ENCODE results near the gene MYO16. TPM values are rescaled to one million over a fixed set of nuclear protein-coding genes. Genes with fewer than 3 reads are reported as not detected.

Gene MYO16
- total and polyA plus RNA-seq, 2 experiments from 2014 or later, result 0.13 to 0.23 TPM

GRCh38 chr13:109150696-109151095 is 521.3 kb downstream of the MYO16 start:
- H2AFZ ChIP-seq, result no peak overlapping the region
- no peak overlapping the region for H3K4me2 ChIP-seq
- no peaks in the 10 kb centered on the region for H3K9me2 ChIP-seq (replicated peaks; ENCODE audit: insufficient read depth)
- H3K27me3 ChIP-seq, result no peaks in the 10 kb centered on the region
- H4K20me1 ChIP-seq (ENCODE audit: insufficient read depth, poor library complexity, severe bottlenecking), result no peaks in the 10 kb centered on the region
- H3K27ac ChIP-seq, result no peak overlapping the region
- H3K79me2 ChIP-seq, result no peaks in the 10 kb centered on the region
- DNase-seq (ENCODE audit: low spot score), result no peak
- H3K36me3 ChIP-seq (replicated peaks; ENCODE audit: insufficient read depth, low read depth), result no peaks in the 10 kb centered on the region
- no peak overlapping the region for H3K4me3 ChIP-seq
- no peak for TF ChIP-seq EZH2phosphoT487 (IDR thresholded peaks at IDR 0.05; ENCODE audit: low read depth, severe bottlenecking, unreplicated experiment)
- TF ChIP-seq, protein P1, sequence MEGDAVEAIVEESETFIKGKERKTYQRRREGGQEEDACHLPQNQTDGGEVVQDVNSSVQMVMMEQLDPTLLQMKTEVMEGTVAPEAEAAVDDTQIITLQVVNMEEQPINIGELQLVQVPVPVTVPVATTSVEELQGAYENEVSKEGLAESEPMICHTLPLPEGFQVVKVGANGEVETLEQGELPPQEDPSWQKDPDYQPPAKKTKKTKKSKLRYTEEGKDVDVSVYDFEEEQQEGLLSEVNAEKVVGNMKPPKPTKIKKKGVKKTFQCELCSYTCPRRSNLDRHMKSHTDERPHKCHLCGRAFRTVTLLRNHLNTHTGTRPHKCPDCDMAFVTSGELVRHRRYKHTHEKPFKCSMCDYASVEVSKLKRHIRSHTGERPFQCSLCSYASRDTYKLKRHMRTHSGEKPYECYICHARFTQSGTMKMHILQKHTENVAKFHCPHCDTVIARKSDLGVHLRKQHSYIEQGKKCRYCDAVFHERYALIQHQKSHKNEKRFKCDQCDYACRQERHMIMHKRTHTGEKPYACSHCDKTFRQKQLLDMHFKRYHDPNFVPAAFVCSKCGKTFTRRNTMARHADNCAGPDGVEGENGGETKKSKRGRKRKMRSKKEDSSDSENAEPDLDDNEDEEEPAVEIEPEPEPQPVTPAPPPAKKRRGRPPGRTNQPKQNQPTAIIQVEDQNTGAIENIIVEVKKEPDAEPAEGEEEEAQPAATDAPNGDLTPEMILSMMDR (IDR thresholded peaks at IDR 0.05; ENCODE audit: poor library complexity), result no peak
- H3K9me3 ChIP-seq (ENCODE audit: low read depth), result no peaks in the 10 kb centered on the region
- H3K4me1 ChIP-seq (ENCODE audit: insufficient read depth), result peaks cover 3% of the 10 kb centered on the region

DNA sequence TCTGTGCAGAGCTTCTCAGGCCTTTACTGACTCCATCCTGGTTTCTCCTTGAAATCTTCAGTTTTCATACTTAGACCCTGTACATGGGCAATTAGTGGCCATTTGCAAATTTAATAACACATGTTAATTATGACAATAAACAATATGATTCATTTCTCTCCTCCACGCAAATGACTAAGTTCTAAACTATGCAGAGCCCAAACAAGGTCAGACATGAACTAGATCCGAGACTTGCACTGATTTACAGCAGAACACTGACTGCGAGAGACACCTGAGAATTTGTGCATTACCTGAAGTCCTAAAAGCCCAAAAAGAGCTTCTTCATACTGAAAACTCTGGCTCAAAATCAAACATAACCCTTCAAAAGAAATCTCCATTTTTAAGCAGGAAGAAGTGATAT is 521.8 kb downstream of the MYO16 start:
- no peaks in the 10 kb centered on the region for H3K79me2 ChIP-seq
- TF ChIP-seq, protein P1 (IDR thresholded peaks at IDR 0.05; ENCODE audit: poor library complexity), result no peak
- TF ChIP-seq EZH2 (IDR thresholded peaks at IDR 0.05; ENCODE audit: borderline replicate concordance) (no peak), EZH2phosphoT487 (IDR thresholded peaks at IDR 0.05; ENCODE audit: low read depth, severe bottlenecking, unreplicated experiment) (no peak)
- H3K4me3 ChIP-seq, result no peak overlapping the region
- no peak overlapping the region for H3K4me2 ChIP-seq
- no peaks in the 10 kb centered on the region for H3K9me2 ChIP-seq (replicated peaks; ENCODE audit: insufficient read depth)
- peaks cover 7% of the 10 kb centered on the region for H3K4me1 ChIP-seq (ENCODE audit: insufficient read depth)
- no peak overlapping the region for H3K27ac ChIP-seq
- H2AFZ ChIP-seq, result no peak overlapping the region
- DNase-seq (ENCODE audit: low spot score), result no peak
- WGBS (ENCODE audit: low lambda C conversion rate, missing lambda C conversion rate), result 88% methylated on average over 3 of the region's 3 CpGs
- H3K27me3 ChIP-seq, result no peaks in the 10 kb centered on the region
- no peaks in the 10 kb centered on the region for H3K36me3 ChIP-seq (replicated peaks; ENCODE audit: insufficient read depth, low read depth)
- no peaks in the 10 kb centered on the region for H4K20me1 ChIP-seq (ENCODE audit: insufficient read depth, poor library complexity, severe bottlenecking)
- H3K9me3 ChIP-seq (ENCODE audit: low read depth), result no peaks in the 10 kb centered on the region

DNA sequence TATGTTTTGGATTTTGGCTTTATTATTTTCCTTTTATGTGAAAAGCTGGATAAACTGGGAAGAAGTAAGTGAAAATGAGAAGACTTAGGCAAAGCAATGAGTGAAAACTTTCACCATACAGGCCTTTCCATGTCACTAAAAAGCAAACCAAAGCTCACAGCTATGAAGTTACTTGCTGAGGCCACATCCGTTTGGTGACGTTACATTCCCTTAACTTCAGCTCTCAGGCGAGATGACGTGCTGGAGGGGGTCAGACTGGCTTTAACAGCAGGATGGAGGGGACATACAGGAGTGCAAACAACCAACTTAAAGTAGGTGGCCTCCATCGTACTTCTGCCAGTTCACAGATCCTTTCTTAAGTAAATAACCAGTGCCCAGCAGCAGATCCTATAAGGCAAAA is 522.3 kb downstream of the MYO16 start:
- 71% methylated on average over 5 of the region's 5 CpGs for WGBS (ENCODE audit: low lambda C conversion rate, missing lambda C conversion rate)
- H3K27ac ChIP-seq, result no peak overlapping the region
- no peaks in the 10 kb centered on the region for H3K9me2 ChIP-seq (replicated peaks; ENCODE audit: insufficient read depth)
- H4K20me1 ChIP-seq (ENCODE audit: insufficient read depth, poor library complexity, severe bottlenecking), result no peaks in the 10 kb centered on the region
- no peaks in the 10 kb centered on the region for H3K27me3 ChIP-seq
- no peaks in the 10 kb centered on the region for H3K79me2 ChIP-seq
- no peak overlapping the region for H3K4me2 ChIP-seq
- H3K9me3 ChIP-seq (ENCODE audit: low read depth), result no peaks in the 10 kb centered on the region
- no peak for DNase-seq (ENCODE audit: low spot score)
- peaks cover 11% of the 10 kb centered on the region for H3K4me1 ChIP-seq (ENCODE audit: insufficient read depth)
- H3K4me3 ChIP-seq, result no peak overlapping the region
- H3K36me3 ChIP-seq (replicated peaks; ENCODE audit: insufficient read depth, low read depth), result no peaks in the 10 kb centered on the region
- H2AFZ ChIP-seq, result no peak overlapping the region
- no peak for TF ChIP-seq EZH2phosphoT487 (IDR thresholded peaks at IDR 0.05; ENCODE audit: low read depth, severe bottlenecking, unreplicated experiment)
- TF ChIP-seq, protein P1 (IDR thresholded peaks at IDR 0.05; ENCODE audit: poor library complexity), result no peak
- no peak for TF ChIP-seq EZH2 (IDR thresholded peaks at IDR 0.05; ENCODE audit: borderline replicate concordance)

- H3K4me2 ChIP-seq, result no peak overlapping the region
- no peaks in the 10 kb centered on the region for H3K9me2 ChIP-seq (replicated peaks; ENCODE audit: insufficient read depth)
- no peaks in the 10 kb centered on the region for H4K20me1 ChIP-seq (ENCODE audit: insufficient read depth, poor library complexity, severe bottlenecking)
- H3K4me1 ChIP-seq (ENCODE audit: insufficient read depth), result peaks cover 13% of the 10 kb centered on the region
- no peak overlapping the region for H3K4me3 ChIP-seq
- H2AFZ ChIP-seq, result no peak overlapping the region
- no peaks in the 10 kb centered on the region for H3K36me3 ChIP-seq (replicated peaks; ENCODE audit: insufficient read depth, low read depth)
- whole genome bisulfite sequencing (ENCODE audit: low lambda C conversion rate, missing lambda C conversion rate), result 59% methylated on average over 9 of the region's 9 CpGs
- TF ChIP-seq EZH2phosphoT487 (IDR thresholded peaks at IDR 0.05; ENCODE audit: low read depth, severe bottlenecking, unreplicated experiment) (no peak), EZH2 (IDR thresholded peaks at IDR 0.05; ENCODE audit: borderline replicate concordance) (no peak)
- TF ChIP-seq, protein P1 (IDR thresholded peaks at IDR 0.05; ENCODE audit: poor library complexity), result no peak
- DNase-seq (ENCODE audit: low spot score), result no peak
- H3K9me3 ChIP-seq (ENCODE audit: low read depth), result no peaks in the 10 kb centered on the region
- no peaks in the 10 kb centered on the region for H3K79me2 ChIP-seq
- H3K27ac ChIP-seq, result no peak overlapping the region
- no peaks in the 10 kb centered on the region for H3K27me3 ChIP-seq
Measured at GRCh38 chr13:109152311-109152820, 523.0 kb downstream of the MYO16 start.

All from hepatocyte (in vitro differentiated cells).